Epithelial cell of esophagus (primary cell): ENCODE data around the gene HNRNPLL.

Source experiments
- DNase-seq: peaks from one replicate; pipeline ENCODE4 v3.0.0; 2010; ENCODE audit warnings: low read depth
- H3K4me3 ChIP-seq: 2 replicates; pipeline ENCODE4 v1.5.1; 2011; ENCODE audit warnings: mild to moderate bottlenecking, low read length, control low read depth
- CTCF ChIP-seq: IDR thresholded peaks from 2 replicates; pipeline ENCODE4 v1.5.1; 2011; ENCODE audit warnings: low read depth, mild to moderate bottlenecking, low read length, control low read depth, inconsistent platforms; ENCODE audit not compliant: insufficient read depth; ENCODE audit errors: missing control alignments

The HNRNPLL gene

DNA sequence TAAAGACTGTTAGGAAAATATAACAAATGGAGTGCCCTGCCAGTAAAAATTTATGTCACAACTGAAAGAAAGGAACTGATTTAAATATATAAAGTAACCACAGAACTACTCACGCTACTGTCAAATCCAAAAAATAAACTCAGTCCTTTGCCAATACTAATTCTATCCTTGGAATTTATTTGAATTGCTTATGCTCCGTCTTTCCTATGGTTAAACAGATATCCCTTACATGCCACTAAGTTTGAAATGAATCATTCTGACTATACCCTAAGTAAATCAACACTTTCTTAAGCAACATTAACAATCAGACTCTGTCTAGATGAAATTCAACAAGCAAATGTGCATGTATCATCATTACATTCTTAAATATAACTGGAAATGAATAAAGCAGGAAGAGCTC, 9.8 kb downstream of the HNRNPLL start:
- H3K4me3 ChIP-seq, result no peak overlapping the region
- peak; percentile 67 for DNase-seq
- no peak for TF ChIP-seq CTCF

DNA sequence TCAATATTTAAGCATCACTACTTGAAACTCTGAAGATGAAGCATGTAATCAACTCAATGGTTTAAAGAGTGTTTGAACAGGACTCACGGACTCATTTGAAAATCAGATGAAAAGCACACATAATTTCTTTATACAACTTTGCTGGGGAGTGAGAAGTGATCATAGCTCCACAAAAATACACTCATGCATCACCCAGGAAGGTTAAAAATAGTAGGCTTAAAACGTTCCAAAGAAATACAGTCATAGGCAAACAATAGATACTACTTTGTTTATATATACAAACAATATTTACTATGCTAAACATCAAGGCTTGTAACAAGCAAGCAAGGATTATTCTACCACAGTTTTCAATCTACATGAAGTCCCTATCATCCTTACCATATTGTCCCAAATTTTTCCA, 11.6 kb downstream of the HNRNPLL start:
- no peak overlapping the region for H3K4me3 ChIP-seq
- no peak for DNase-seq
- TF ChIP-seq CTCF, result no peak

DNA sequence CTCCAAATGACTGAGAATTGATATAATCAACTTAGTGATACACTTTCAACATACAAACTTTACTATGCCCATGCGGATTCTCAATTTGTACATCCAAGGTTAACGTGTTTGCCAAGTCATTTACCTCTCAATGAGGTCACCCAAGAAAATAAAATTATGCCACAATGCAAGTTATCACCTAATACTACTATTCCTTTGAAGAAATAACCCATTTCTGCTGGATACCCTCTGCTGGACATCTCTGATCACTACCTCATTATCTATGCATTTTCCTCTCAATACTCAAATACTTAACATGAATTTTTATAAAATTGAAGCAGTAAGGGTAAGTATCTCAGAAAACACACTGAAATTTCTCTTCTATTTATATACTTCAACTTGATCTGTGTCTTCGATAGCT, 12.7 kb downstream of the HNRNPLL start:
- H3K4me3 ChIP-seq, result no peak overlapping the region
- TF ChIP-seq CTCF, result no peak
- no peak for DNase-seq

- no peak overlapping the region for H3K4me3 ChIP-seq
- no peak for TF ChIP-seq CTCF
- no peak for DNase-seq
These were observed 15.8 kb downstream of the HNRNPLL start for GRCh38 chr2:38586931-38587330.

- no peak for DNase-seq
- no peak for TF ChIP-seq CTCF
- H3K4me3 ChIP-seq, result no peak overlapping the region
These were observed 17.8 kb downstream of the HNRNPLL start for GRCh38 chr2:38584881-38585280.

DNA sequence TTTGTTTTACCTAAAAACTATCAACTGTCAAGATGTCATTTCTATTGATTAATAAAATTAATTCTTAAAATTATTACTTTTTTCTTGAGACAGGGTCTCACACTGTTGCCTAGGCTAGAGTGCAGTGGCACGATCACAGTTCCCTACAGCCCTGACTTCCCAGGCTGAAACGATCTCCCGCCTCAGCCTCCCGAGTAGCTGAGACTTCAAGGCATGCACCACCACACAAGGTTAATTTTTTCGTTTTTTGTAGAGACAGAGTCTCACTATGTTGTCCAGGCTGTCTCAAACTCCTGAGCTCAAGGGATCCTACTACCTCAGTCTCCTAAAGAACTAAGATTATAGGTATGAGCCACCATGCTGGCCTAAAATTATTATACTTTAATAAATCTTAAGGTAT, 18.7 kb downstream of the HNRNPLL start:
- TF ChIP-seq CTCF, result no peak
- H3K4me3 ChIP-seq, result no peak overlapping the region
- no peak for DNase-seq

DNA sequence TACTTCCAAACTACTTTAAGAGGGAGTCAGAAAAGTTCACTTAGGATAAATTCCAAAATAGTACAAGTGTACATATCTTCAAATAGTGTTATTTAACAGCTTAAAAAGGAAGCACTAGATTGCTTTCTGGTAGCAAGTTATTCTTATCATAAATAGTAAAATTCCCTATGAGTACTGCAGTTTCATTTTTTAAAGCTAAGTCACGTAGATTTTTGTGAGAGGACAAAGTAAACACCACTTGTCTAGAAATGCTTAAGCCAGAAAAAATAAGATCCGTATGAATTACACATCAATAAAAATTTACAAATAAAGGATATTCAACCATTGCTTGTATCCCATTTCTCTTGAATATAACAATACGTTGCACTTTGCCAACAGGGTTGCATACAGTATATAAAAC, 19.2 kb downstream of the HNRNPLL start:
- TF ChIP-seq CTCF, result no peak
- no peak for DNase-seq
- H3K4me3 ChIP-seq, result no peak overlapping the region
